Epithelial cell of prostate (primary cell): Measurements from ENCODE around the gene PARD3.
"Not testable (repeated sequence)": the region's sequence is repeated elsewhere in the genome, so short reads cannot be mapped to it uniquely, and the experiment has no call there.

Experiments
- DNase-seq: peaks from one replicate; pipeline ENCODE4 v3.0.0-alpha.2; 2011; ENCODE audit warnings: low read depth, low spot score
- H3K27ac ChIP-seq: fragments of 450-650 bp; 2 replicates; pipeline ENCODE4 v1.5.1; 2017; ENCODE audit warnings: mild to moderate bottlenecking

Gene PARD3

DNA sequence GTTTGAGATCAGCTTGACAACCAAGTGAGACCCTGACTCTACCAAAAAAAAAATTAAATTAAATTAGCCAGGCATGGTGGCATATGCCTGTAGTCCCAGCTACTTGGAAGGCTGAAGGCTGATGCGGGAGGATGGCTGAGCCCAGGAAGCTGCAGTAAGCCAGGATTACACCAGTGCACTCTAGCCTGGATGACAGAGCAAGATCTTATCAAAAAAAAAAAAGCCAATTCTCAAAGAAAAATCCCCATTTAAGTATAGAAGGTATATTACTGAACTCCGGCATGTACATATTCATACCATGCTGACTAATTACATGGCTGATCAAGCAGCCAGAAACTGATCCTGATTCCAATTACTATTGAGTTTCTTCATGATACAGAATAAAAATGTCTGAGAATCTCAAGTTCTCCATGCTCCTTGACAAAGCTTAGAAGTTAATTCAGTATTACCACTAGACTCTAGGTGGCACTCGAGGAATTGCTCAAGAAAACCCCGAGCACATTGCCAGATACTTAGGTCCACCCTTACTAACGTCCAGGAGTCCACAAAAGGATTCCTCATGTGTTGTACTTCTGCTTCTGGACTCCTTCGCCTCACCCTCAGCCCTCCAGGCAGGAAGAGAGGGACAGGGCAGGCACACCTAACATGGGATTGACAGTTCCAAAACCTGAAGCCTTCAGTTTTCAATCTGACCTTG, 148.9 kb downstream of the PARD3 start:
- peak overlapping the region; percentile 63 for H3K27ac ChIP-seq
- peak; percentile 70 for DNase-seq

DNA sequence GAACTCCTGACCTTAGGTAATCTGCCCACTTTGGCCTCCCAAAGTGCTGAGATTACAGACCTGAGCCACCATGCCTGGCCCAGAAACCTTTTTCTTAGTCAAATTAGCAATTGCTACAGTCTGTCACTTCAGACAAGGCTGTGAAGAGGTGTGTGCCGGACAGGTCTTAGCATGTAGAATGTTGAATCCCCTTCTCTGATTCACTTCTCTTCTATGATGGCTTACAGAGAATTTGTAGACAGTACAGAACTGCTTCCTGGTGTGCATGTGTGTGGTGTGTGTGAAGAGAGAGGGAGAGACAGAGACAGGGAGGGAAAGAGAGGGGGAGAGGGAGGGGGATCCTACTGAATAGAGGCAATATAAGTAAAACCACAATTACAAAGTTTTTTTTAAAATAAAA, 150.4 kb downstream of the PARD3 start:
- peak overlapping the region; percentile 63 for H3K27ac ChIP-seq
- DNase-seq = peak; percentile 86

- DNase-seq = no peak
- H3K27ac ChIP-seq = no peak overlapping the region
These were observed 153.5 kb downstream of the PARD3 start for GRCh38 chr10:34661580-34661979.

- no peak overlapping the region for H3K27ac ChIP-seq
- no peak for DNase-seq
These were observed 156.2 kb downstream of the PARD3 start for GRCh38 chr10:34658934-34659333.

DNA sequence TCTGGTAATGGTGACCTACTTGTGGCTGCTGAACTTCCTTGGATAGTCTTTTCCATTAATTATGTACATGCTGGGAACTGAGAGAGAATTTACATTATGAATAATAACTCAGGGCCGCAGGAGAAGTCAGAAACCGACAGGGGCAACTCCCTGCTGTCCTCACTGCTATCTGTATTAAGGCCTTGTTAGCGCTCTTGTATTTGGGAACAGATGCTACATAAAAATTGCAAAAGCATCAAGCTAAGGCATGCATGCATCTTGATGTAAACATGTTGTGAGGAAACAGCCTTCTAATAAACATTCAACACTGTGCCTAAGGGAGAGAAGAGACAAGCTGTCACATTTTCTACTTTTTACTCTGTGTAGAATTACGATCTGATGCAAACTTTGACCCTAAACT, 158.4 kb downstream of the PARD3 start:
- DNase-seq = no peak
- H3K27ac ChIP-seq = no peak overlapping the region

DNA sequence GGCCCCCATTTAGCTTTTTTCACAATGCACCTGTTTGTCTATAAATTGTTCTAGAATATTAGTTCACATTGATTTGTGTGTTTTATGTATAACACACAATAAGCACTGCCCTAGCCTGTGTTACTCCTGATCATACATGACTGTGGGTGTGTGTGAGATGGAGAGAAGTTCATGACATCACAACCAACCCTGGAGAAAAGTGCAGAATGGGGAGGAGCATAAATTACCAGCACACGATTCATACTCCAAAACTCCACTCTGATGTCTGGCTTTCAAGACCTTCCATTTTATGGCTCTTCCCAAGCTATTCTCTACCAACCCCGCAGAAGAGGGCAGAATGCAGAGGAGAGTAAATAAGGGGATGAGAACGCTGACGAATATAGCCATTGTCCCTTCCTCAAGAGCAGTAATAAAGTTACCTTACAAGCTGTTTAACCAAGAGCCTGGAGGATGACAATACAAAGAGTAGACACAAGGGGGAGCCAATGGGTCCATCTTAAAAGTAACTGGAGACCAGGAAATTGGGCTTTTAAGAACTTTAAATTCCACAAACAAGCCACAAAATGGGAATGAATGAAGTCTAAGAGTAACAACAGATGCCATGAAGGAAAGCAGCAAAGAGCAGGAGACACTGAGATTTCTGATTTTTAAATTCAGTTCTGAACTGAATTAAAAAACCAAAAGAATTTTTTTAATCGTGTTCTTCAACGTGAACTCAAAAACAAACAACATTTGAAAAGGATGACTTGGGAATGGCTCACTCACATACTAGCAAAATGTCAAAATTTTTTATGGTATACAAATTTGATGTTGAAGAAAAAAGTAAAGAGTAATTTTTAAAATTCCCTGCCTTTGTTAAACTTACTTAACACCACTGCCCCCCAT, 159.6 kb downstream of the PARD3 start:
- H3K27ac ChIP-seq = no peak overlapping the region
- no peak for DNase-seq

DNA sequence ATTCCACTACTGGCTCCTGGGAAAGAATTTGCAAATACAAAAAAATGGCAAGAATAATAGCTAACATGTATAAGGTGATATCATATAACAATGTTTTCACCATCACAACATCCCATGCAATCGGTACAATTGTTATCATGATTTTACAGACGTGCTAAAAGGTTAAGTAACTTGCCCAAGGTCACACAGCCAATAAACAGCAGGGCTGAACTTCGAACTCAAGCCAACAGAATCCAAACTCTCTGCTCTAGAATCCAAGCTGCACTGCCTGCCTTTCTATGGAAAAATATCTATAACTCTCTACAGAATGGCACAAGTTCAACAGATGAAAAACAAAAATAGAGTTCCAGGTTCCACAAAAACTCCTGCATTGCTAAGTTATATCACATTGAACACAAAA, 160.9 kb downstream of the PARD3 start:
- no peak overlapping the region for H3K27ac ChIP-seq
- DNase-seq = no peak

DNA sequence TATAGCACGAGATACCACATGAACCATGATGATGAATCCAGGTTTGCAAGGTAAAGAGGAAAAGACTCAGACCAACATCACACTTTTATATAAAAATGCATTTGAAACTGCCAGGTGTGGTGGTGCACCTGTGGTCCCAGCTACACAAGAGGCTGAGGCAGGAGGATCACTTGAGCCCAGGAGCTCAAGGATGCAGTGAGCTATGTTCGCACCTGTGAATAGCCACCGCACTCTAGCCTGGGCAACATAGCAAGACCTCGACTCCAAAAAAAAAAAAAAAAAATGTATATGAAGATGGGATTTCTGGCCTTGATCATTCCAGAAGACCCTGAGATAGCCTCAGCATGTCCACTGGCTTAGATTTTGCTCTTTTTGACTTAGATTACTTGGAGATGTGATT, 161.6 kb downstream of the PARD3 start:
- no peak overlapping the region for H3K27ac ChIP-seq
- DNase-seq = no peak

DNA sequence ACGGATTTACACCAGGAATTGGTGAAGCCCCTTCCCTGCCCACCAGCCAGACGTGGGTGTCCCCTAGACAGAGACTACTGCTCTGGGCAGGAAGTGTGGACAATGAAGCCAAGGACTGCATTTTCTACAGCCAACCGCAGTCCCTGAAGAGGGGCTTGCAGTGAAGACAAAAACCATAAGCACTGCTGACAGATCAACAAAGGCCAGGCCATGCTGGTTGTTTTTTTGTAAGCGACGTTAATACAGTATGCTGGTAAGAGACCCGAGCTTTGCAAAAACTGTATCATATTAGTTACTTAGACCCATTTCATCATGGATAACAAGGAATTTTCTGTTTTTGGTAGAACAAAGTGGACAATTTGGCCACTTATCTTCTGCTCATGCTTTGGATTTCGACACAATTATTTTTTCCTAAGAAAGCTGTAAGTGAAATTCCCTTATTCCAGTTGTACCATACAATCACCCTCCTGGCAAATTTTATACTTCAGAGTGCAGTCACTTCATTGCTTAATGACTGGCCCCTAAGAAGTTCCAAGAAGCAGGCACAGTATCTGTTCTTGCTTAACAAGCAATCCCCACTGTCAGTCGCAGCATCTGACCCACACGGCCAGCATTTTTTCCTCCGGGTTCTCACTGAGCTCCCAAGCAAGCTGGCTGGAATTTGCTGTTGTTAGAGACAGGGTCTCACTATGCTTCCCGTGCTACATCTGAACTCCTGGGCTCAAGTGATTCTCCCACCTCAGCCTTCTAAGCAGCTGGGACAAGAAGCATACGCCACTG, 163.5 kb downstream of the PARD3 start:
- no peak for DNase-seq

DNA sequence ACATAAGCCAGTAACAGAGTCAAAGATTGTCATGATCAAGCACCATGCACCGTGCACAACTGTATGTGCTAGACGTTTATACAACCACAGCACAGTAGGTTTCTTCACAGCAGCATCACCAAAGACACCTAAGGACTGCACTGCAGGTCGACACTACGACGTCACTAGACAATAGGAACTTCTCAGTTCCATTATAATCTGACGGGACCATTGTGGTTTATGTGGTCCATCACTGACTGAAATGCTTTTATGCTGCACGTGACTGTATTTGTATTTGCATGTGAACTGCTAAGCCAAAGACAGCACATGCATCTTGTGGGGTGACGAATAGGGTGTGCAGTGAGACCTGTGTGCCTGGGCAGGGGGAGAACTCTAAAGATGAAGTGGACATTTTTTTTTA, 164.9 kb downstream of the PARD3 start:
- no peak for DNase-seq
- no peak overlapping the region for H3K27ac ChIP-seq

More for the DNA sequence above, 163.5 kb downstream of the PARD3 start:
- no peak overlapping the region for H3K27ac ChIP-seq

DNA sequence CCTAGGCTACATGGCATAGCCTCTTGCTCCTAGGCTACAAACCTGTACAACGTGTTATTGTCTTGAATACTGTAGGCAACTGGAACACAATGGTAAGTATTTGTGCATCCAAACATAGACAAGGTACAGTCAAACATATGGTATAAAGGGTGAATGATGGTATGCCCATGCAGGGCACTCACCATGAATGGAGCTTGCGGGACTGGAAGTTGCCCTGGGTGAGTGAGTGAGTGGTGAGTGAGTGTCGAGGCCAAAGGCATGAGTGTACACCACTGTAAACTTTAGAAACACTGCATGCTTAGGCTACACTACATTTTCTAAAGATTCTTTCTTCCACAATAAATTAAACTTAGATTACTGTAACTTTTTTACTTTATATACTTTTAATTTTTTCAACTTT, 165.7 kb downstream of the PARD3 start:
- no peak overlapping the region for H3K27ac ChIP-seq
- no peak for DNase-seq

DNA sequence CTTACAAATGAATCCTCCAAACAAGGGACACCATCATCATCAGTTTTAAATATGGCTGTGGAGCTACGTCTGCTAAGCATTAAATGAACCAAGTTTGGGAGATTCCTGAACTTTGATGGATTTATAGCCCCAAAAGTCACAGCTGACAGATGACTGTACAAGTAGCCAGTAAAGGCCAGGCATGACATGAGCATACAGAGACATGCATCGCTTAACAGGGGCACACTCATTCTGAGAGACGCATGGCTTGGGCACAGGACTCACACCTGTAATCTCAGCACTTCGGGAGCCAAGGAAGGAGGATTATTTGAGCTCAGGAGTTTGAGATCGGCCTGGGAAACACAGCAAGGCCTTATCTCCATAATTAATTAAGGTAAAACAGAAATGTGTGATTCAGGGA, 166.2 kb downstream of the PARD3 start:
- DNase-seq = no peak
- no peak overlapping the region for H3K27ac ChIP-seq

DNA sequence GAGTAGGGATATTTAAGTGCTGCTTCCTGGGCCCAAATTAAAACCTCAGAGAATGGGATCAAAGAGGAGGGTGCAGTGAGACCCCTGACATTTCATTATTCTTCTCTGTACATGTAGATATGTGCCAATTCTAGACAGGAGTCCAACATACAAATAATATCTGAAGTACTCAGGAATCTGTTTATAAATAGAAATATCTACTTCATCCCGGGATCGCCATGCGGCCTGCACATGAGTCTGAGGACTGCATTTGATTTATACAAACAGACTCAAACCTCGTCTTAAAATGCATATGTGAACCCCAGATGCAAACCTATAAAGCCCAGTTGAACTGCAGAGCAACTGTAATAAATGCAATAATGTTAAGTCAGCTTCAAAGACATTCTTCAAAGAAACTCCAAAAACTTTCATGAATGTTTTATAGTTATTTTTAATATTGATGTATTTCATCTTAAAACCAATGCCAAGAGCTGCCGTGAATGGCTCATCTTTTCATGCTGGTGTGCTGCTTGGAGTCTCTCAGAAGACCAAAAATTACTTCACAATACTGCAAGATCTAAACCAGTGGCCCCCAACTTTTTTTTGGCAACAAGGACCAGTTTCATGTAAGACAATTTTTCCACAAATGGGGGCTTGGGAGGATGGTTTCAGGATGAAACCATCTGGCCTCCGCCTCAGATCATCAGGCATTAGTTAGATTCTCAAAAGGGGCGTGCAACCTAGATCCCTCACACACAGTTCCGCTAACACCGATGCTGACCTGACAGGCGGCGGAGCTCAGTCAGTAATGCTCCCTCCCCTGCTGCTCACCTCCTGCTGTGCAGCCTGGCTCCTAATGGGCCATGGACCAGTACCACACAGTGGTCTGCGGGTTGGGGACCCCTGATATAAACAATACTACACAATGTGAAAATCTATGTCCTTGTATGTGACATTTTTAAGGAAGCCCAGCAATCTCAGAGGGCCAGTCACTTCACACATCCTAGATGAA, 166.9 kb downstream of the PARD3 start:
- H3K27ac ChIP-seq = no peak overlapping the region
- DNase-seq = no peak

DNA sequence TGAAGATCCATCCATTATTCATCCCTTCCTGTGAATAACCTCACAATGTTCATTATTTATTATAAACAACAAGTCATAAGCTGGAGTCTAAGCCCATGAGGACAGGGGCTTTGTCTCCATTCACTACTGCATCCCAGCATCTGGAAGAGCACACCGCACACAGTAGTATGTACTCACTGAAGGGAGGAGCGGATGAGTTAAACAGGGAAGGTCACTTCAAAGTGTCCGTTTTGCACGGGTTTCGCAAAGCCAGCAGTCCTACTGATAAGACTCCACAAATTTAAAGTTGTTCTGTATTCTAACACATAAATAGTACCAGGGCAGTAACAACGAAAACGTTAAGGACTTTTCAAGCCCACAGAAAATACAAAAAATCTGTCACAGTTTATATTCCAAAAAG, 167.9 kb downstream of the PARD3 start:
- H3K27ac ChIP-seq = no peak overlapping the region
- DNase-seq = no peak

GRCh38 chr10:34646331-34646730, 168.8 kb downstream of the PARD3 start:
- no peak overlapping the region for H3K27ac ChIP-seq
- DNase-seq = no peak

GRCh38 chr10:34644815-34645214, 170.3 kb downstream of the PARD3 start:
- not testable (repeated sequence) for DNase-seq, H3K27ac ChIP-seq

- H3K27ac ChIP-seq = no peak overlapping the region
- no peak for DNase-seq
These were observed 170.9 kb downstream of the PARD3 start for GRCh38 chr10:34644224-34644623.

- DNase-seq = no peak
- no peak overlapping the region for H3K27ac ChIP-seq
These were observed 171.5 kb downstream of the PARD3 start for GRCh38 chr10:34643620-34644019.

DNA sequence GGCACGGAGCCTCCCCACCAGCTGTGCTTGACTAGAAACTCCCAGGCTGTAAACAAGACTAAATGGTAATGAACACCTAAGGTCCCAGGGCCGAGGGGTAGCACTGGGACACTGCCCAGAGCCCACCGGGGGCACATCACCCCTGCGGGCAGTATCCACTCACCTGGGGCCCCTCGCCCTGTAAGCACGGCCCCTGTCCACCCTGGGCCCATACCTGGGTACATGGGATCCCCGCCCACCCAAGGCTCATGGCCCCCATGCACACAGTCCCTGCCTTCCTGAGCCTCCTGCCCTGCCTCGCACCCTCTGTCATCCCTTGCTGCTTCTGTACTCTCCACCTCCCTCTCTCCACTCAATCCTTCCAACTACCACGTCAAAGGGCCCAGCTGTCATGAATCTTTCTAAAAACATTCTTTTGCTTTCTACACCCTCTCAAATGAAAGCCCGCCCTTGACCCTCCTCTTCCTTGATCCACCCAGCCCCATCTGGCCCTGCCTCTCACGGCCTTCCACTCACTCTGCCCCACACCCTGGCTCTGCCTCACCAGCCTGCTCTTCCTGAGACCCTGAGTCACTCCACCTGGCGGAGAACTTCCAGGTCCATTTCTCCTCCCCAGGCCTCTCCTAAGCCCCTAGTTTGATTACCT, 173.1 kb downstream of the PARD3 start:
- no peak overlapping the region for H3K27ac ChIP-seq
- no peak for DNase-seq
